A549 (cell line): ENCODE measurements around the gene DNAJB7. TPM values are rescaled to one million over a fixed set of nuclear protein-coding genes. Genes with fewer than 3 reads are reported as not detected.

Experiments used
- ATAC-seq, 2 experiments: fragments of 200-7000 bp in 1 of 2; fragments of >200 bp in 1 of 2; cut with Nextera tagmentation in 1 of 2; cut with Tn5 transposase in 1 of 2; 3 replicates each; pipeline versions ENCODE4 v1.8.0 to v1.9.1; 2018 to 2020; ENCODE audit warnings: mild to moderate bottlenecking in 1 of 2, moderate library complexity in 1 of 2
- CTCF ChIA-PET: fragments of 300-600 bp; sonication (Branson Sonifier 250); formaldehyde crosslinking; extraction: SDS; loops from one replicate; lab custom pipeline; 2021; ENCODE audit warnings: antibody characterized with exemption, inconsistent platforms; lab: Yijun Ruan, JAX
- POLR2A ChIA-PET: fragments of 350-600 bp; formaldehyde crosslinking; extraction: SDS; loops from one replicate; lab custom pipeline; 2021; ENCODE audit warnings: antibody characterized with exemption, inconsistent platforms; lab: Yijun Ruan, JAX
- DNase-seq, 2 experiments: peaks; one replicate each; pipeline versions ENCODE4 v3.0.0 to v3.0.0-alpha.2; 2011 to 2016; ENCODE audit warnings: low read depth in 1 of 2, low spot score in 1 of 2
- FAIRE-seq: peaks from 2 replicates; lab custom pipeline; 2011; peaks lifted over from hg19 to GRCh38; lab: Jason Lieb, UNC
- H3K27ac ChIP-seq, 2 experiments: fragments of >200 bp; sonication (Bioruptor Twin); formaldehyde crosslinking; 3 replicates each; pipeline ENCODE4 v1.5.1; 2016 to 2017
- H3K4me1 ChIP-seq: fragments of >200 bp; sonication (Bioruptor Twin); formaldehyde crosslinking; 3 replicates; pipeline ENCODE4 v1.6.1; 2016
- H3K4me2 ChIP-seq: fragments of >200 bp; sonication (Bioruptor Twin); formaldehyde crosslinking; 3 replicates; pipeline ENCODE4 v1.6.1; 2016
- H3K4me3 ChIP-seq: fragments of >200 bp; sonication (Bioruptor Twin); formaldehyde crosslinking; 3 replicates; pipeline ENCODE4 v1.5.1; 2016
- H3K9me3 ChIP-seq: fragments of >200 bp; sonication (Bioruptor Twin); formaldehyde crosslinking; 3 replicates; pipeline ENCODE4 v1.6.1; 2016
- ATOH8 ChIP-seq: fragments of 250-450 bp; sonication (Bioruptor Pico); IDR thresholded peaks from 2 replicates; pipeline ENCODE4 v1.5.0; 2020; ENCODE audit warnings: low read depth, mild to moderate bottlenecking, moderate library complexity
- CBX8 ChIP-seq: fragments of 200-600 bp; sonication (generic); IDR thresholded peaks from 2 replicates; pipeline ENCODE4 v1.6.1; 2016
- CTCF ChIP-seq: fragments of >200 bp; sonication (Bioruptor Twin); formaldehyde crosslinking; IDR thresholded peaks from 3 replicates; pipeline ENCODE4 v1.5.1; 2016
- EHMT2 ChIP-seq: fragments of 200-600 bp; sonication (generic); IDR thresholded peaks from 2 replicates; pipeline ENCODE4 v1.6.1; 2016; ENCODE audit warnings: antibody characterized with exemption, low read depth, mild to moderate bottlenecking, moderate library complexity
- ELK1 ChIP-seq: fragments of 150-350 bp; IDR thresholded peaks from 2 replicates; pipeline ENCODE4 v1.6.1; 2014; ENCODE audit warnings: low read depth, mild to moderate bottlenecking, low read length
- GATA3 ChIP-seq: IDR thresholded peaks from 2 replicates; pipeline ENCODE4 v1.6.1; 2012; ENCODE audit warnings: borderline replicate concordance
- HOXB13 ChIP-seq: fragments of 250-450 bp; sonication (Bioruptor Pico); IDR thresholded peaks from 2 replicates; pipeline ENCODE4 v1.5.0; 2020; ENCODE audit warnings: low read depth, mild to moderate bottlenecking, moderate library complexity
- KDM5A ChIP-seq: fragments of 200-600 bp; sonication (generic); IDR thresholded peaks from 2 replicates; pipeline ENCODE4 v1.6.1; 2016; ENCODE audit warnings: antibody characterized with exemption, mild to moderate bottlenecking
- NR3C1 ChIP-seq: fragments of >200 bp; sonication (Bioruptor Twin); formaldehyde crosslinking; IDR thresholded peaks from 3 replicates; pipeline ENCODE4 v1.6.1; 2017
- PBX3 ChIP-seq: IDR thresholded peaks from 2 replicates; pipeline ENCODE4 v1.6.1; 2012
- POLR2A ChIP-seq: IDR thresholded peaks from 2 replicates; pipeline ENCODE4 v1.6.1; 2012; ENCODE audit warnings: mild to moderate bottlenecking, low read length
- RAD21 ChIP-seq, 2 experiments: fragments of >200 bp in 1 of 2; sonication (Bioruptor Twin) in 1 of 2; formaldehyde crosslinking in 1 of 2; IDR thresholded peaks in 1 of 2; conservative IDR thresholded peaks in 1 of 2; 2 replicates in 1 of 2; 3 replicates in 1 of 2; pipeline ENCODE4 v1.6.1; 2012 to 2018; ENCODE audit warnings: inconsistent platforms in 1 of 2
- RCOR1 ChIP-seq: fragments of 150-350 bp; IDR thresholded peaks from 2 replicates; pipeline ENCODE4 v1.6.1; 2014; ENCODE audit warnings: antibody characterized with exemption, low read length, low read depth
- RFX5 ChIP-seq: fragments of 450-650 bp; IDR thresholded peaks from 2 replicates; pipeline ENCODE4 v1.7.1; 2014; ENCODE audit warnings: antibody characterized with exemption, mild to moderate bottlenecking, moderate library complexity
- SMC3 ChIP-seq: fragments of >200 bp; sonication (Bioruptor Twin); formaldehyde crosslinking; IDR thresholded peaks from 3 replicates; pipeline ENCODE4 v1.6.1; 2018; ENCODE audit warnings: inconsistent platforms
- SREBF2 ChIP-seq: fragments of 450-650 bp; IDR thresholded peaks from 2 replicates; pipeline ENCODE4 v1.6.1; 2014; ENCODE audit warnings: mild to moderate bottlenecking, moderate library complexity
- TP53 ChIP-seq: fragments of 250-450 bp; sonication (Bioruptor Pico); IDR thresholded peaks from 2 replicates; pipeline ENCODE4 v1.5.0; 2021; ENCODE audit warnings: mild to moderate bottlenecking, moderate library complexity
- ZNF302 ChIP-seq: fragments of 250-450 bp; sonication (Bioruptor Pico); IDR thresholded peaks from 2 replicates; pipeline ENCODE4 v1.9.0; 2021; ENCODE audit warnings: inconsistent platforms, mild to moderate bottlenecking, moderate library complexity
- ZSCAN20 ChIP-seq: fragments of 250-450 bp; sonication (Bioruptor Pico); IDR thresholded peaks from 2 replicates; pipeline ENCODE4 v1.8.0; 2022; ENCODE audit warnings: mild to moderate bottlenecking, moderate library complexity
- WGBS: methylation state at CpG from one replicate; pipeline ENCODE4 v1.1.6; 2017; ENCODE audit errors: missing lambda C conversion rate; 5-methylcytosine and 5-hydroxymethylcytosine counted together
- polyA plus RNA-seq, 4 experiments: library from polyadenylated mRNA; depleted of rRNA in 3 of 4; stranded (reverse); fragments of >200 nt; fragmentation: RNase III in 1 of 4; extraction: RNeasy Plus Mini Kit Qiagen cat#74134 plus additional on column Dnase treatment in 1 of 4; gene quantifications; 2 replicates in 3 of 4; 3 replicates in 1 of 4; pipeline ENCODE4 v1.2.3, GENCODE V29; 2011 to 2017
- TF ChIP-seq, protein P1 (sequence below): fragments of >200 bp; sonication (Bioruptor Twin); formaldehyde crosslinking; IDR thresholded peaks from 3 replicates; pipeline ENCODE4 v1.6.1; 2016

DNAJB7 gene
- polyA plus RNA-seq, 2 of the 4 experiments (the other 2 are of a cell fraction): not detected

- TF ChIP-seq PBX3 (no peak), HOXB13 (CRISPR knock-in tag) (no peak), TP53 (CRISPR knock-in tag) (no peak), KDM5A (no peak), CTCF (no peak)
These were observed 32.5 kb upstream of the DNAJB7 start (continued) for GRCh38 chr22:40894417-40894816.

GRCh38 chr22:40890881-40891280 lies 29.0 kb upstream of the DNAJB7 start:
- no peak overlapping the region for H3K27ac ChIP-seq
- POLR2A ChIA-PET: no interaction called here
- no peak overlapping the region for H3K4me2 ChIP-seq
- no peaks in the 10 kb centered on the region for H3K9me3 ChIP-seq
- FAIRE-seq (no peak), ATAC-seq (no peak), DNase-seq (no peak)
- no peaks in the 10 kb centered on the region for H3K4me1 ChIP-seq
- 87% methylated on average over 3 of the region's 3 CpGs for WGBS
- TF ChIP-seq, protein P1, sequence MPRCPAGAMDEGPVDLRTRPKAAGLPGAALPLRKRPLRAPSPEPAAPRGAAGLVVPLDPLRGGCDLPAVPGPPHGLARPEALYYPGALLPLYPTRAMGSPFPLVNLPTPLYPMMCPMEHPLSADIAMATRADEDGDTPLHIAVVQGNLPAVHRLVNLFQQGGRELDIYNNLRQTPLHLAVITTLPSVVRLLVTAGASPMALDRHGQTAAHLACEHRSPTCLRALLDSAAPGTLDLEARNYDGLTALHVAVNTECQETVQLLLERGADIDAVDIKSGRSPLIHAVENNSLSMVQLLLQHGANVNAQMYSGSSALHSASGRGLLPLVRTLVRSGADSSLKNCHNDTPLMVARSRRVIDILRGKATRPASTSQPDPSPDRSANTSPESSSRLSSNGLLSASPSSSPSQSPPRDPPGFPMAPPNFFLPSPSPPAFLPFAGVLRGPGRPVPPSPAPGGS: no peak
- TF ChIP-seq CBX8 (no peak), HOXB13 (CRISPR knock-in tag) (no peak), ZNF302 (CRISPR knock-in tag) (no peak), RAD21 (conservative IDR thresholded peaks at IDR 0.05 in 1 of 2, IDR thresholded peaks at IDR 0.05 in 1 of 2) (no peak), ATOH8 (CRISPR knock-in tag) (no peak), GATA3 (no peak), NR3C1 (no peak), ELK1 (no peak), POLR2A (no peak), SMC3 (no peak), ZSCAN20 (CRISPR knock-in tag) (no peak), RFX5 (no peak)
- CTCF ChIA-PET: interaction anchor here (1.7 kb wide), 1 partner anchor 8 kb away, joined by 5 read pairs; no protein-coding TSS in a partner anchor
- H3K4me3 ChIP-seq: no peak overlapping the region

- no peak for FAIRE-seq
- no peak for DNase-seq
- CTCF ChIA-PET: interaction anchor here (1.7 to 2.9 kb wide), 2 partner anchors 10 to 34 kb away, joined by 5 to 8 read pairs; no protein-coding TSS in a partner anchor
- Histone ChIP-seq H3K27ac (no peak overlapping the region), H3K4me1 (no peaks in the 10 kb centered on the region), H3K4me3 (no peak overlapping the region), H3K4me2 (no peak overlapping the region), H3K9me3 (no peaks in the 10 kb centered on the region)
- TF ChIP-seq HOXB13 (CRISPR knock-in tag) (no peak), RCOR1 (no peak), PBX3 (no peak), EHMT2 (no peak), RFX5 (no peak), SREBF2 (no peak), CBX8 (no peak)
- POLR2A ChIA-PET: no interaction called here
- no peak for ATAC-seq
These were observed 27.2 kb upstream of the DNAJB7 start for GRCh38 chr22:40889116-40889515.
